ENCODE results near the gene UBA1.
A peak's percentile ranks its signal among the peaks of the same experiment; 100 is the strongest.

The UBA1 gene

DNA sequence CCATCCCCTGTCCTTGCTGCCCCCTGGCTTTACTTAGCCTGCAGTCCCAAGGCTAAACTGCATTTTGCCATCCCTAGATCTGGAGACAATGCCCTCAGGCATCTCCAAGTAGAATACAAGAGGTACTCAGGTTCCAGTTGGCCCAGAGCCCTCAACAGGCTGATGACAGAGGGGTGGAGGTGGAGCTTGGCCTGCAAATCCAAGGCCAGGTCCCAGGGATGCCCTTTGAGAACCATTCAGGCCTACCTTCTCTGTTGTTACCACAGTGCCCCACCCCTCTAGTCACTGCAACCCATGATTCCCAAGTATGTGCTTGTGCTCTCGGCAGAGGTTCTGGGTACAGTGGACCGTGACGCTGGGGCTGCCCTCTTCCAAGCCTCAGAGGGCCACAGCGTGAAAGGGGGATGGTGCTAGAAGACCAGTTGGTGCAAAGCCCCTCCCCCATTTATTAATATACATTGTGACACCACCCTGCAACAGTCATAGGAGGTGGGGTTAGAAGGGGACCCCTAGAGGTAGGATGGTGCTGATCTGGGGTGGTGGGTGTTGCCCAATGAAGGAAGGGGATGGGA is 6.4 kb upstream of the UBA1 start:
- no peak for DNase-seq (ENCODE audit: low read depth, low spot score)

DNA sequence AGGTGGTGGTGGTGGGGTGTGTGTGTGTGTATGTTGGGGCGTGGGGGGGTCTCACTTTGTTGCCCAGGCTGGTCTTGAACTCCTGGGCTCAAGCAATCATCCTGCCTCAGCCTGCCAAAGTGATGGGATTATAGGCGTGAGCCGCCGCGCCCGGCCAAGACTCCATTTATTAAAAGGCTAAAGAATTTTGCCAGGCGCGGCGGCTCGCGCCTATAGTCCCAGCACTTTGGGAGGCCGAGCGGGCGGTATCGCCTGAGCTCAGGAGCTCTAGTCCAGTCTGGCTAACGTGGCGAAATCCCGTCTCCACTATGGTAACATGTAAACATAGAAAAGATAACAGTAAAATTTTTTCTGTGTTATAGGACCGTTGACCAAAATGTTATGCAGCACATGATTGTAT is 3.7 kb upstream of the UBA1 start:
- no peak for DNase-seq (ENCODE audit: low read depth, low spot score)

DNA sequence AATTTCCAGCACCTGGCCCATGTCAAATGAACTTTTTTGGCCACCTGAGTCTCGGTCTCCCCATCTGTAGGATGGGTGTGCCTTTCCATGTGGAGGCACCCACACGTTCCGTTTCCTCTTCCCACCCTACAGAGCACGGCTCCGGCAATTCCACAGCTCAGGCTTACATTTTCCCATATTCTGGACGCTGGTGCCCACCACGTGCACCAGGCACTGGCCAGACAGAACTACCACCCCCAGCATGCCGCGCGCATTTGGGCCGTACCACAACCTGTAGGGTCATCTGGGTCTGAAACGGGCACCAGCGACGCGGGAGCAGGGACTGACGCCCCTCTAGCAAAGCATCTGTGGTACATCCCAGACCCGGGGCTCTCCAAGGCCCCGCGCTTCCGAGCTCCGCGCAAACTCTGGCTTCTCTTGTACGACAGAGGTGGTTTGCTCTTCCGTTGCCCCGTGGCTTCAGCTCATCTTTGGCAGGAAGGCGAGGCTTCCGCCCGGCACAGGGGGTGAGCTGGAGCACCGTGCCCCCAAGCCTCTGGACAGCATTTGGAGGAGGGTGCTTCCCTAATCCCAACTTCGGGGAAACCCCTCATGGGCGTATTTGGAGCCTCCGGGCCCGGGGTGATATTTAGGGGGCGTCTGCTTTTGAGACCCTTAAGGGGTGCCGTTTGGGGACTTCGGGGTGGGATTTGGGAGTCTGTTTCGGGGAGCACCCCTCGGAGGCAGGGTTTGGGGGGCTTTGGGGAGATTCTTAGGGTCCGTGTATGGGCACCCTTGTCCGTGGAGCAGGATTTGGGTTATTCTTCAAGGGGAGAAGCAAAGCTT is 3.0 kb upstream of the UBA1 start:
- DNase-seq (ENCODE audit: low read depth, low spot score) = peak; percentile 58

DNA sequence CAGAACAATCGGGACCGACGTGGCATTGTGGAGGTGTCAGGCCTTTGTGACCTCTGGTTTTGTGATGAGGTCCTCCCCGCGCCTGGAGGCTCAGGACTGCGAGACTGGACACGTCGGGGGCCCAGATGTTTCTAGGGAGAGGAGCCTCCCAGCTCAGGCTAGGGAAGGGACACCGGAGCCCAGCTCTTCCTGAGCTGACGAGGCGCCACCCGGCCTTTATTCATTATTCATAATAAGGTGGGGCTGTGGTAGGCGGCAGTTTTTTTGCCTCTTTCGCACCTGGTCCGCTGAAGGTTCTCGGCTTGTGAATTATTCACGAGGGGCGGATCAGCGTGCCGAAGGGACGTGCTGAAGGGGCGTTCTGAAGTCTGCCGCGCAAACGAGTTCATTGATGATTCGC is 2.3 kb upstream of the UBA1 start:
- DNase-seq (ENCODE audit: low read depth, low spot score) = no peak

DNA sequence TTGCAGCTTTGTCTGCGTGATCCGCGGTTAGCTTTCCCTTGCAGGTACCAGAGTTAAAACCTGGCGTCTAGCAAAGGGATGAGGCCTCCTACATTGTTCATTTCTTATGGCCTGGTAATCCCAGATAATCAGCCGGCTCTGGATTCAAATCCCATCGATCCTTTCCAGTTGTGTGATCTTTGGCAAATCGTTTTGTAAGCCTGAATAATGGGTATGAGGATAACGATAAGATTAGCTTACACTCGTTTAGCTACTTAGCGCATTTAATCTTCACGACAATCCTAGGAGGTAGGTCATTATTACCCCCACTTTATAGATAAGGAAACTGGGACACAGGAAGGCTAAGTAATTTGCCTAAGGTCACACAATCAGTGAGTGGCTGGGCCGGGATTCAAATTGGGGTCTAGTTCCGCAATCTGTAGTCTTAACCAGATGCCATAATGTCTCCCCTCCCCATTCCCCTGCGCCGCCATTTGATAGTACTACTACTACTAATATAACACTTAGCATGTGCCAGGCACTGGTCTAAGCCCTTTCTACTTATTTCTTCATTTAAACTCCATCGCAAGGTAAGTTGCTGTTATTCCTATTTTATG is 1.7 kb upstream of the UBA1 start:
- DNase-seq (ENCODE audit: low read depth, low spot score) = no peak

DNA sequence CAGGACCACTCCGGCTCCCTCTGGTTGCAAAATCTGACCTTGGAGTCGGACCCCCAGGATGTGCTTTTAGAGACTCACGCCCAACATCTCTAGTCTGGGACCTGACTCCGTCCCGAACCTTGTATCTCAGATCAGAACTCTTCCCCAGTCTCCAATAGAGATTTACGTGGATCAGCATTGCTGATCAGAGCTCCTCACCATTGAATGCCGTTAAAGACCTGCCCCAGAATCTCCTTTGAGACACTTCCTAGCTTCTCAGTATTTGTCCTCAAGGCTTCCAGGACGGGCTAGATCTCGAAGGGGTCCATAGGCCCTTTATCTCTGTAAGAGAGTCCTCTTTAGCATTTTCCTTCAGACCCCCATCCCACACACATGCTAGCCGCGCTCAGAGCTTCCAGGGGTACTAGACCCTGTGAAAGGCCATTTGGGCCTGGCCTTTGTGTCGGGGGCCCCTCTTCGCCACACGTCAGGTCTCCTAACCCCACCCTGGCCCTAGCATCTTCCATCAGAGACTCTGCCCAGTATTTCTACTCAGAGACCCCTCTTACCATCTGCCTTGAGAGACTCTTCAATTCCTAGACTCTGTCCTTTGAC is 662 bp downstream of the UBA1 start:
- no peak for DNase-seq (ENCODE audit: low read depth, low spot score)

DNA sequence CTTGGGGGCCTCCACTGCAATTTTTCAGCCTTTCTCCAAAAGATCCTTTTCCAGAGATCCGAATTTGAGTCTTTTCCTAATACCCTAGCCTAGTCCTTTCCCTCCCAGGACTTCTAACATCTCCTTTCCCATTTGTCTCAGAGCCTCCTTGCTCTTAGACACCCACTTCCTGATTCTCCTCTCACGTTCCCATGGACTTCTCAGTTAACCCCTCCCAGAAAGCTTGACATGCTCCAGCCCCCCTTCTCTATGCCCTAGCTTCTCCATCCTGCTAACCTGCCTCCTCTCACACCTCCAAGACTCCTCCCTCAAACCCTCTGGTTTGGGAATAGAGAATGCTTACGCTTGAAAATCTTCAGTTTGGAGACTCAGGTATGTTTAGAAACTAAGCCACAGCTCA is 2.5 kb downstream of the UBA1 start:
- no peak for DNase-seq (ENCODE audit: low read depth, low spot score)

DNA sequence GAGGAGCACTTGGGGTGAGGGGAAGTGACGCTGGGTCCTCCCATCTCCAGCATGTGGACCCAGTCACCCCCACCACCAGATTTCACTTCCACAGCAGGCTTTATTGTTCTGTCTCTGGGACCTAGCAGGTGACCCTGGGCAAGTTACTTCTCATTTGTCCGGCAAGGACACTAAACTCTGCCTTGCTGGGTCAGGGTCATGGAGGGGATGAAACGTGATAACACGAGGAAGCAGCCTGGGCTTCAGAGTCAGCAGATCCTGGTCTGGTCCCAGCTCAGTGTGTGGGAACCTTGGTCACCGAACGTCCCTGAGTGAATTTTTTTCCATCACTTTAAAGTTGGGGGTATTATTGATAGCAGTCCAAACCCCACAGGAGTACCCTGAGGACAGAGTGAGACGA is 3.9 kb downstream of the UBA1 start:
- no peak for DNase-seq (ENCODE audit: low read depth, low spot score)

DNA sequence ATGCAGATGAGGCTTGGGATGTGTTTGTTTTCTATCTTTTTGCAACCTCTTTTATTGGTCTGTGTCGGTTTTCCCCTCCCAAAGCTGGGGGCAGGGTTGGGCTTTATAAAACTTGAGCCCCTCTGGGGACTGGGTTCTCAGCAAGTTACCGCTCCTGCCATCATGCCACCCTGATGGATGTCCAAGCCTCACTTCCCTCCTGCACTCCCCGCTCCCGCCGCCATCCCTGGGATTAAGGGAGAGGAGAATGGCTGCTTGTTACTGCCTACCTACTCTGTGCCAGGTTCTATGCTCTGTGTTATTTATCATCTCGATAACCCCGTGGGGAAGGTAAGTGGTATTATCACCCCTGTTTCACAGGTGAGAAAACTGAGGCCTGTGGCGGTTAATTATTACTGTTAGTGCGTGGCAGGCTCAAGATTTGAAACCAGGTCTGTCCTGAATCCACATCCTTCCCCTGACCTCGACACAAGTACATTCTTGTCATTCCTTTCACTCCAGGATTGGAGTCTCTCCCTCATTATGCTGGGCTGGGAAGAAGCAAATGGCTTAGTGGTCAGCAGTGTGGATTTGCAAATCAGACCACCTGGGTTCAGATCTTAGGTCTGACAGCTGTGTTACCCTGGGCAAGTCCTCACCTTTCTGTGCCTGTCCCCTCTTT is 4.5 kb downstream of the UBA1 start:
- DNase-seq (ENCODE audit: low read depth, low spot score) = no peak

DNA sequence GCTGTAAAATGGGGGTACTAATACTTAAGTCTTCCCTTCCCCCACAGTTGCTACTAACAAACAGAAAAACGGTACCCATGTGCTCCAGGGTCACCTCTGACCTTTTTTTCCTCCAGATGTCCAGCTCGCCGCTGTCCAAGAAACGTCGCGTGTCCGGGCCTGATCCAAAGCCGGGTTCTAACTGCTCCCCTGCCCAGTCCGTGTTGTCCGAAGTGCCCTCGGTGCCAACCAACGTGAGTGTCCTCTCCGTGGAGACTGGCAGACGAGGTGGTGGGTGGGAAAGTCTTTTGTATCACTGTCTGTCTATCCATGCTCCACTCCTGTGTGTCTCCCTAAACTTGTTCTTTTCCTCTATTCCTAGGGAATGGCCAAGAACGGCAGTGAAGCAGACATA is 5.1 kb downstream of the UBA1 start:
- no peak for DNase-seq (ENCODE audit: low read depth, low spot score)

DNA sequence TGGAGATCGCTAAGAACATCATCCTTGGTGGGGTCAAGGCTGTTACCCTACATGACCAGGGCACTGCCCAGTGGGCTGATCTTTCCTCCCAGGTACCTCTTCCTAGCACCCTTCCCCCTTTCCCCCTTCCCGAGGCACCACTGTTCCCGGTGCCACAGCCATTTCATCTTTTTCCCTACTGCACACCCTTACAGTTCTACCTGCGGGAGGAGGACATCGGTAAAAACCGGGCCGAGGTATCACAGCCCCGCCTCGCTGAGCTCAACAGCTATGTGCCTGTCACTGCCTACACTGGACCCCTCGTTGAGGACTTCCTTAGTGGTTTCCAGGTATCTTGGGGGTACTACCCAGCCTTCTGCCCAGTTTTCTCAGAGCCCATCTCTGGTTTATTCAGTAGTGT is 5.7 kb downstream of the UBA1 start:
- no peak for DNase-seq (ENCODE audit: low read depth, low spot score)

DNA sequence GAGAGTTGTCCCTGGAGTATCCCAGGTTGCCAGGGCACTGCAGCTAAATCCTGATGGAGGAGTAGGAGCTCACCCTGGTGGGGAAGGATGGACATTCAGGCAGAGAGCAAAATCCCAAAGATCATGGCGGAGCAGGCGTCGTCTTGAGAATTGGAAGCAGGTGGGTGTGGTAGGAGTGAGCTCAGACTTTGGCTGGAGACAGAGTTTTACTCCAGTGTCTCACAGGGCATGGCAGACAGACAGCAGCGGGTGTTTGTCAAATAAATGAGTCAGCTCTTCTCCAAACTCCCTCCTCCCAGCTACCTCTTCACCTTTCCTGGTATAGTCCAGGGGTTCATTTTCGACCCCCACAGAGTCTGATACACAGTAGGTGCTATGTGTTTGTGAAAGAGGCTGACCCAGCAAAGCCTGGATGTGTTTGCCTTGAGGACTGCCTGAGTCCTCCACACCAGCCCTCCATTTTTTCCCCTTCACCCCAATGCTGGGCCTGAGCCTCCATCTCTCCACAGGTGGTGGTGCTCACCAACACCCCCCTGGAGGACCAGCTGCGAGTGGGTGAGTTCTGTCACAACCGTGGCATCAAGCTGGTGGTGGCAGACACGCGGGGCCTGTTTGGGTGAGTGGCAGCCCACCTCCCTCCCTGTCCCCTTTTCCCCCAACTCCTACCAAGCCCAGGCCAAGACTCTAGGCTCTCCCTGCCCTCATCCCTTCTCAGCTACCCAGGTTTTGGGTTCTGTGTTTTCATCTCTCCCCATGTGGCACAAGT is 6.9 kb downstream of the UBA1 start:
- DNase-seq (ENCODE audit: low read depth, low spot score) = no peak

DNA sequence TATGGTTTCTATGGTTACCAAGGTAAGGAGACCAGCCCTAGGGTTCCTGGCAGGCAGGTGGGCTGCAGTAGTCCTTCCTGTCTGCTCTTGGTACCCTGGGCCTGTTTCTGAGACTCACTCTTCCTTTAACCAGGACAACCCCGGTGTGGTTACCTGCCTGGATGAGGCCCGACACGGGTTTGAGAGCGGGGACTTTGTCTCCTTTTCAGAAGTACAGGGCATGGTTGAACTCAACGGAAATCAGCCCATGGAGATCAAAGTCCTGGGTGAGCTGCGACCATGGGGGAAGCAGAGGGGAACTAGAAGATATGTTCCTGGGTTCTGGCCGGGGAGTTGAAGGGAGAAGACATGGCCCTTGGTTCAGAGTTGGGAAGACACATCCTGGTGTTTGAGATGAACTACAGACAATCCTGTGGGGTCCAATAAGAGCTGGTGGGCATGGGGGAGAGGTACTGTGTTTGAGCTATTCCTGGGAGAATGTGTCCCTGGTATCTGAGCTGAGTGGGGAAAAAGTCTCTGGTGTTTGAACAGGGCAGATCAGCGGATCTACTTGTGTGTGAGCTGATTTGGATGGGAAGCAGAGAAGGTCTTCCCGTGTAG is 7.8 kb downstream of the UBA1 start:
- DNase-seq (ENCODE audit: low read depth, low spot score) = no peak

DNA sequence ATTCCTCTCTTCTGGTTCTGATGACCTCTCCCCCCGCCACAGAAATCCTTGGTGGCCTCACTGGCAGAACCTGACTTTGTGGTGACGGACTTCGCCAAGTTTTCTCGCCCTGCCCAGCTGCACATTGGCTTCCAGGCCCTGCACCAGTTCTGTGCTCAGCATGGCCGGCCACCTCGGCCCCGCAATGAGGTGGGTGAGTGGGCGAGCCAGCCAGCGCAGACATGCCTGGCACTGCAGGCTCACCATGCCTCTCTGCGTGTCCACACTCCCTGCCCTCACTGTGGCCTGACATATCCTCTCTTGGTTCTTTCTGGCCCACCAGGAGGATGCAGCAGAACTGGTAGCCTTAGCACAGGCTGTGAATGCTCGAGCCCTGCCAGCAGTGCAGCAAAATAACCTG is 8.7 kb downstream of the UBA1 start:
- no peak for DNase-seq (ENCODE audit: low read depth, low spot score)

DNA sequence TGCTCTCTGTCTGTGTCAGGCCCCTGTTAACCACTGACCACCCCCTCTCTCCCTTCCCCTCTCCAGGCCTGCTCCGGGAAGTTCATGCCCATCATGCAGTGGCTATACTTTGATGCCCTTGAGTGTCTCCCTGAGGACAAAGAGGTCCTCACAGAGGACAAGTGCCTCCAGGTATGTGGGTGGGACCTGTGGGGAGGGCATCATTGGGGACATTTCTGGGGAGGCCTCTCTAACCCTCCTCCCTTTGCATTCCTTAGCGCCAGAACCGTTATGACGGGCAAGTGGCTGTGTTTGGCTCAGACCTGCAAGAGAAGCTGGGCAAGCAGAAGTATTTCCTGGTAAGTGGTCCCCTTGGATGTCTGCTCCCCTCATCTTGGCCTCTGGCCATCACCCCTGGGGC is 9.2 kb downstream of the UBA1 start:
- no peak for DNase-seq (ENCODE audit: low read depth, low spot score)

DNA sequence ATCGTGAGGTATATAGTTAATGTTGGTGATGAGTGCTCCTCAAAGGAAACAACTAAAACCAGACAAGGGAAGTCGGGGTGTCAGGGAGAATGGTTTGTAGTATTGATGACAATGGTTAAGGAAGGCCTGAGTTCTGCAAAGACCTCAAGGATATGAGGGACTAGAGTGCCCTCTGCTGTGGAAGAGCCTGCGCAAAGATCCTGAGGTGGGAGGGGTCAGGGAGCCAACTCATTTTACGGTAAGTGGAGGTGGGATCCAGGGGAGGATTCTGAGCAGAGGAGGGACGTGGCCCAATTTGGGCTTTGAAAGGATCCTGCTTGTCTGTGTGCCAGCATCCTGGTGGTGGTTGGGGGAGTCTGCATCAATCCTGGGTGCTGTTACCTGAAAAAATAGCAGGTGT is 11.3 kb downstream of the UBA1 start:
- DNase-seq (ENCODE audit: low read depth, low spot score) = no peak

DNA sequence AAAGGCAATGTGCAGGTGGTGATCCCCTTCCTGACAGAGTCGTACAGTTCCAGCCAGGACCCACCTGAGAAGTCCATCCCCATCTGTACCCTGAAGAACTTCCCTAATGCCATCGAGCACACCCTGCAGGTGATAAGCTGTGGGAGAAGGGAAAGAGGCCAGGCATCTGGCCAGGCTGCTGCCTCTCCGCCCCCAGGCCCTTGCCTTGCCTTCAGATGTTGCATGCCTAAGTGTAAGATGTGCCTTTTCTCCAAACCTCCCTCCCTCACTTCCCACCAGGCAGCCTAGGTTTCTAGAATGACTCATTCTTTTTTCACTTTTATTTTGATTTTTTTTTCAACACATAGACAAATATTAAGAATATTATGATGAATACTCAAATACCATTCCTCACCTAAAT is 12.7 kb downstream of the UBA1 start:
- no peak for DNase-seq (ENCODE audit: low read depth, low spot score)

DNA sequence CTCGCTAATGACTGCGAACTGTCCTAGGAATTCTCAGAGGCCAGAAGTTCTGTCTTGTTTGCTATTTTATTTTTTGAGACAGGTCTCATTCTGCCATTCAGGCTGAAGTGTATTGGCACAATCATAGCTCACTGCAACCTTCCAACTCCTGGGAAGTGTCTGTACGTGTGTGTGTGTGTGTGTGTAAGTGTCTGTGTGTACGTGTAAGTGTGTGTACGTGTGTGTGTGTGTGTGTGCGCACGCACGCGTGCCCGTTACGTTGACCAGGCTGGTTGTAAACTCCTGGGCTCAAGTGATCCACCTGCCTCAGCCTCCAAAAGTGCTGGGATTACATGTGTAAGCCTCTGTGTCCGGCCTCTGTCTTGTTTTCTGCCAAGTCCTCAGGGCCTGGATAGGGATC is 14.5 kb downstream of the UBA1 start:
- DNase-seq (ENCODE audit: low read depth, low spot score) = no peak

DNA sequence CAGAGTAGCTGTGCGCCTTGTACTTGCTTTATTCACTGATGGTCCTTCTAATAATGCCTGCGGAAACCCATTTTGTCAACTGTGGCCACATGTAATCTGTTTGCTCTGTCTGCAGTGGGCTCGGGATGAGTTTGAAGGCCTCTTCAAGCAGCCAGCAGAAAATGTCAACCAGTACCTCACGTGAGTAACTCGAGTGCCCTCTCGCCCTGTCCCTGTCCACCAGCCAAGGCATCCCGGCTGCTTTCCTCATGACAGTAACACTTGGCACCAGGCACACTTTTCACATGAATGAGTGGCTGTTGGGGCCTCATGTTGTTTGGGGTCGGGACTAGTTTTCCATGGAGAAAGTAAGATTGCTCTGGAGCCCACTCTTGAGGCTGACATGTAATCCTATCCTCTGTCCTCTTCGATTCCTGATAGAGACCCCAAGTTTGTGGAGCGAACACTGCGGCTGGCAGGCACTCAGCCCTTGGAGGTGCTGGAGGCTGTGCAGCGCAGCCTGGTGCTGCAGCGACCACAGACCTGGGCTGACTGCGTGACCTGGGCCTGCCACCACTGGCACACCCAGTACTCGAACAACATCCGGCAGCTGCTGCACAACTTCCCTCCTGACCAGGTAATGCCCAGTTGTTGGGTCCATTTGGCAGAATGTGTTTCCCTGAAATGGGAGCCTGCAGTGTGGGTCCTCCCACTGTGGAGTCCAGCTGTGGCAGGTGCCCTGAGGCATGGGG is 16.0 kb downstream of the UBA1 start:
- no peak for DNase-seq (ENCODE audit: low read depth, low spot score)

DNA sequence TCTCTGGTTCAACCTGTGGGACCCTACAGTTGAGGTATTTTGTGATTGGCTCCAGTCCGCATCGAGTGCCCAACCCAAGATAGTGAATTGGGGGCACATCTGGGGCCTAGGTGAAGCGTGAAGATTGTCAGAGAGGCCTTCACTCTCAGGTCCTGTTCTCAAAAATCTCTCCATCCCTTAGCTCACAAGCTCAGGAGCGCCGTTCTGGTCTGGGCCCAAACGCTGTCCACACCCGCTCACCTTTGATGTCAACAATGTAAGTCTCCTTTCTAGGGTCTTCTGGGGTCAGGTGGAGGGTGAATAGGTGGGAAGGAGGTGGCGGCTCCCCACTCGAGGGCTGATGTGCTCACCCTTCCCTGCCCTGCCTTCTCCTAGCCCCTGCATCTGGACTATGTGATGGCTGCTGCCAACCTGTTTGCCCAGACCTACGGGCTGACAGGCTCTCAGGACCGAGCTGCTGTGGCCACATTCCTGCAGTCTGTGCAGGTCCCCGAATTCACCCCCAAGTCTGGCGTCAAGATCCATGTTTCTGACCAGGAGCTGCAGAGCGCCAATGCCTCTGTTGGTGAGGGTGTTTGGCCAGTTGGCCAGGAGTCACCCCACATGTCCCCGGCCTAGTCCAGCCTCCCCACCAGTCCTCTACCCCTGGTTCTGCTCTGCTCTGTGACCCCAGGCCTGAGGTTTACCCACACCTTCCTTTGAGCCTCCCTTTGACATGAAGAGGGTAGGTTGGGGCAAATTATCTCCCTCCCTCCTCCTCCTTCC is 17.2 kb downstream of the UBA1 start:
- DNase-seq (ENCODE audit: low read depth, low spot score) = no peak
